Islet of Langerhans (tissue), 1 donor: ENCODE results near the gene FKBP6.
"Not testable (repeated sequence)": the region's sequence is repeated elsewhere in the genome, so short reads cannot be mapped to it uniquely, and the experiment has no call there.

Source experiments
- FAIRE-seq: peaks from one replicate; lab custom pipeline; 2011; peaks lifted over from hg19 to GRCh38; lab: Jason Lieb, UNC

FKBP6 gene

DNA sequence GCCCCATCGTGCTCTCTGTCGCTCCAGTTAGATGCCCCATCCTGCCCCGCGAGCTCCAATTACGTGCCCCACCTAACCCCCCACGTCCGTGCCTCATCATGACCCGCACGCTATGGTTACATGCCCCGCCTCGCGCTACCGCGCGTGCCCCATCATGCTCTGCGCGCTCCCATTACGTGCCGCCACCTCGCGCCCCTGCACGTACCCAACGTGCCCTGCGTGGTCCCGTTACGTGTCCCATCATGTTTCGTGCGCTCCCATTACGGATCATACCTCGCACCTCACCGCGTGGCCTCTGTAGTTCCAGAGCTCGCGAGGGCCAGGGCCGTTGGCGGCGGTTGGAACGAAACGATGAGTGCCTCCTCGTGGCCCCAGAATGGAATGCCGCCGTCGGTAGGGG lies at the start of gene FKBP6, which contains the start of gene TRIM50:
FKBP6 (plus strand) TSS at position 240 of the 400 bp plus-strand sequence. CDS start 268 bp downstream, outside the sequence.
TRIM50 (minus strand) TSS at position 161 of the 400 bp plus-strand sequence. CDS start 3,295 bp downstream, outside the sequence.
- not testable (repeated sequence) for FAIRE-seq

GRCh38 chr7:73297235-73297634 lies 30.7 kb upstream of the FKBP6 start:
- FAIRE-seq: not testable (repeated sequence)

- not testable (repeated sequence) for FAIRE-seq
These were observed 30.3 kb upstream of the FKBP6 start for GRCh38 chr7:73297706-73298105.

GRCh38 chr7:73299812-73300211 lies 28.1 kb upstream of the FKBP6 start:
- not testable (repeated sequence) for FAIRE-seq

DNA sequence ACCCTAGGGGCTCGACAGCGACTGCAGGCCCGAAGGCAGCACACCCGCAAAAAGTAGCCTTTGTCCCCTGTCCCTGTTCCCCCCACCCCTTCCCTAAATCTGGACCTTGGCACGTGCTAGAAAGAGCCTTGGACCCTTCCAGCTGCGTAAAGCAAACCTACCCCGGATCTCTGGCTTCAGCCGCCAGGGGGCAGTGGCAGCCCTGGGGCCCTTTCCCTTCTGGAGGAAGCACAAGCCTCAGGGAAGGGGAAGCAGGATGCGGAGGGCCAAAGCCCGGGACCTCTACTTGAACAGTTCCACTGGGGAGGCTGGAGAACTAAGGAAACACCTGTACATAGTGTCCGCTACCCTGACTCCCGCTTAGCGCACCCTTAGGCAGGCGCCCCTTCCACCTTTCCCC lies 26.9 kb upstream of the FKBP6 start:
- FAIRE-seq: not testable (repeated sequence)

GRCh38 chr7:73302846-73303245 lies 25.1 kb upstream of the FKBP6 start:
- not testable (repeated sequence) for FAIRE-seq

- FAIRE-seq: no peak
These were observed 24.4 kb upstream of the FKBP6 start for GRCh38 chr7:73303546-73303945.

- FAIRE-seq: no peak
These were observed 23.9 kb upstream of the FKBP6 start for GRCh38 chr7:73304071-73304470.

GRCh38 chr7:73304612-73305387 lies 23.2 kb upstream of the FKBP6 start:
- FAIRE-seq: not testable (repeated sequence)

GRCh38 chr7:73307436-73307835 lies 20.5 kb upstream of the FKBP6 start:
- FAIRE-seq: no peak

GRCh38 chr7:73308074-73308664 lies 19.8 kb upstream of the FKBP6 start:
- FAIRE-seq: no peak

DNA sequence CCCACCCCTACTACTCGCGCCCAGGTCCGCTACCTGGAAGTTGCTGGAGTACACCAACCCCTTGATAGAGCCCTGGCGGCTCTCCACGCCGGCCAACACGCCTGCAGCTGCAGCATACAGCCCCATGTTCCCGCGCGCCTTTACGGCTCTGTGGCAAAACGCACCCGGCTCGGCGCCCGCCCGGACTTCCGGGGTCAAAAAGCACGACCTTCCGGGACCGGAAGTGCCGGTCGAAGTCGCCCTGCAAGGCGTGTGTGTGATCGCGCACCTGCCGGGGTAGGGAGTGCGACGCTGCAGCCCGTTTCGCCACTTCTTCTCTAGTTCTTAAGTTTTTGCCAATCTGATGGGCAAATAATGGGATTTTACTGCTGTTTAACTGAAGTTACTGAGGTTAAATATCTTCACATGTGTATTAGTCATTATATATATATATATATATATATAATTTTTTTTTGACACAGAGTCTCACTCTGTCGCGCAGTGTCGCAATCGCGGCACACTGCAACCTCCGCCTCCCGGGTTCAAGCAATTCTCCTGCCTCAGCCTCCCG lies 19.2 kb upstream of the FKBP6 start, which contains the start of gene NSUN5:
NSUN5 (minus strand) TSS at position 162 of the 550 bp plus-strand sequence; CDS start at position 126, 36 bp downstream.
- FAIRE-seq: no peak

GRCh38 chr7:73311421-73311820 lies 16.5 kb upstream of the FKBP6 start:
- not testable (repeated sequence) for FAIRE-seq

- no peak for FAIRE-seq
These were observed 15.0 kb upstream of the FKBP6 start for GRCh38 chr7:73312831-73313520.

DNA sequence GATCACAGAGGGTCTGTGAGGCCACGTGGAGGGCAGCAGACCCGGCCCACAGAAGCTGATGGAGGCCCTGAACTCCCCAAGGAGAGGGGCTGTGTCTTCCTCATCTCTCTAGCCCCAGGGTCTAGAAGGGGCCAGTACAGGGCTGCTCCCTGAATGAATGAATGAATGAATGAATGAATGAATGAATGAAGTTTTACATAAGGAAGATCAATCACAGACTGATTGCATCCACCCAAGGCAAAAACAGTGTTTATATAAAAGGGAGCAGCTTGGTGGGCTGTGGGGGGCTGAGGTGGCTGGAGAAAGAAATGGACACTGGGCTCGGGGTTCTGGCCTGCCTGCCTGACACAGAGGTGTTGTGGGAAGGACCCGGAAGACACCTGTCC lies 14.4 kb upstream of the FKBP6 start:
- no peak for FAIRE-seq

DNA sequence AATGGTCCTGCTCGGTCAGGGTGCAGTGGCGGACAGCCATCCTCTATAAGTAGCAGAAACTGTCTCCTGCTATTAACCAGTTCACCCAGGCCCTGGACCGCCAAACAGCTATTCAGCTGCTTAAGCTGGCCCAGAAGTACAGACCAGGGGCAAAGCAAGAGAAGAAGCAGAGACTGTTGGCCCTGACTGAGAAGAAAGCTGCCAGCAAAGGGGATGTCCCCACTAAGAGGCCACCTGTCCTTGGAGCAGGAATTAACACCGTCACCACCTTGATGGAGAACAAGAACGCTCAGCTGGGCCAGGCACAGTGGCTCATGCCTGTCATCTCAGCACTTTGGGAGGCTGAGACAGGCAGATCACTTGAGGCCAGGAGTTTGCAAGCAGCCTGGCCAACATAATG lies 13.7 kb upstream of the FKBP6 start:
- no peak for FAIRE-seq

GRCh38 chr7:73316521-73316920 lies 11.4 kb upstream of the FKBP6 start:
- no peak for FAIRE-seq

- not testable (repeated sequence) for FAIRE-seq
These were observed 9.2 kb upstream of the FKBP6 start for GRCh38 chr7:73318656-73319204.

DNA sequence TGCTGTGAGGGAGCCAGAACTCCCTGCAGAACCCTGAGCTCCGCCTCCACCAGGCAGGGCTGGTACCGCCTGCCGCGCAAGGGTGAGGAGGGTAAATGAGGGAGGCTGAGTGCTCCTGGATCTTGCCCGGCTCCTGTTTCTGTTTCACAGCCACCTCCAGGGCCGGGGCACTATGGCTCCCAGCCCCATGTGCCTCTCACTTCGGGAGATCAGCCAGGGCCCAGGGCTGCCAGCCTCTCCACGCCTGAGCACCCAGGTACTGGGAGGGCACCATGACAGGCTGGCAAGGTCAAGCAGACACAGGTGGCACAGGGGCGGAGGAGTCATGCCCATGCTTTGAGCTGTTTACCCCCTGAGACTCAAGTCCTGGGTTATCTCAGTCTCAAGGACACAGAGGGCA lies 8.4 kb upstream of the FKBP6 start:
- not testable (repeated sequence) for FAIRE-seq

GRCh38 chr7:73320009-73320408 lies 8.0 kb upstream of the FKBP6 start:
- not testable (repeated sequence) for FAIRE-seq

GRCh38 chr7:73323434-73324080 lies 4.4 kb upstream of the FKBP6 start:
- FAIRE-seq: not testable (repeated sequence)
